Lung (tissue), 13 donors: ENCODE results near the gene COLEC11. TPM values are rescaled to one million over a fixed set of nuclear protein-coding genes. Genes with fewer than 3 reads are reported as not detected.

Source experiments
- ATAC-seq: fragments of 200-7000 bp; cut with Tn5 transposase; one replicate; pipeline ENCODE4 v1.9.1; 2020; ENCODE audit warnings: moderate number of reproducible peaks; ENCODE audit not compliant: insufficient read depth, low FRiP score
- DNase-seq, 3 donors: peaks; one replicate each; pipeline ENCODE4 v3.0.0-alpha.2; 2013 to 2017
- H3K27ac ChIP-seq, 2 donors: one replicate each; pipeline ENCODE4 v1.5.1; 2013; ENCODE audit warnings: mild to moderate bottlenecking in 2 of 2, moderate library complexity in 2 of 2, control low read depth in 1 of 2, inconsistent platforms in 1 of 2, low read depth in 1 of 2, low read length in 1 of 2
- H3K27me3 ChIP-seq, 3 donors: one replicate each; pipeline ENCODE4 v1.5.1; 2013; ENCODE audit warnings: low read length in 2 of 3; ENCODE audit not compliant: control insufficient read depth in 3 of 3, insufficient read depth in 3 of 3
- H3K36me3 ChIP-seq, 4 donors: one replicate each; pipeline ENCODE4 v1.5.1; 2013; ENCODE audit warnings: low read length in 4 of 4, mild to moderate bottlenecking in 1 of 4, moderate library complexity in 1 of 4; ENCODE audit not compliant: control insufficient read depth in 4 of 4, insufficient read depth in 4 of 4
- H3K4me1 ChIP-seq, 5 donors: one replicate each; pipeline ENCODE4 v1.5.1; 2013; ENCODE audit warnings: low read length in 5 of 5, mild to moderate bottlenecking in 2 of 5, moderate library complexity in 1 of 5; ENCODE audit not compliant: control insufficient read depth in 5 of 5, insufficient read depth in 5 of 5
- H3K4me3 ChIP-seq: one replicate; pipeline ENCODE4 v1.5.1; 2013; ENCODE audit warnings: mild to moderate bottlenecking, control low read depth, moderate library complexity
- H3K9ac ChIP-seq, 2 donors: one replicate each; pipeline ENCODE4 v1.5.1; 2013; ENCODE audit warnings: low read length in 2 of 2, control low read depth in 1 of 2; ENCODE audit not compliant: insufficient read depth in 1 of 2
- H3K9me3 ChIP-seq, 4 donors: one replicate each; pipeline ENCODE4 v1.5.1; 2013; ENCODE audit warnings: low read length in 3 of 4, mild to moderate bottlenecking in 1 of 4, moderate library complexity in 1 of 4; ENCODE audit not compliant: control insufficient read depth in 4 of 4, insufficient read depth in 3 of 4
- polyA plus RNA-seq, 2 donors: library from polyadenylated mRNA; stranded (reverse); fragments of 200-250 nt; gene quantifications; one replicate each; pipeline ENCODE4 v1.2.1, GENCODE V29; 2013
- small RNA-seq: library from RNA; depleted of rRNA; stranded (forward); fragments of <200 nt; gene quantifications from one replicate; pipeline ENCODE3, GENCODE V24; 2014; ENCODE audit warnings: low replicate concordance
- total RNA-seq, 2 donors: library from RNA; depleted of rRNA in 1 of 2; stranded (reverse); fragments of >200 nt in 1 of 2; gene quantifications; one replicate each; pipeline ENCODE4 v1.2.1, GENCODE V29; 2014 to 2021
- TF ChIP-seq, protein P1 (sequence below): IDR thresholded peaks from 2 replicates; pipeline ENCODE4 v1.5.1; 2012; ENCODE audit warnings: mild to moderate bottlenecking; ENCODE audit errors: control extremely low read depth, extremely low read depth
- donor health status: control.
- donor health status: control.
- donor health status: Bipolar disorder and iron deficiency.
- donor health status: healthy.
- donor health status: DM: yes; HTN: yes; CAD: no.

COLEC11 gene
- total and polyA plus RNA-seq, 4 donors, result 0.71 to 3.7 (median 1.9) TPM

DNA sequence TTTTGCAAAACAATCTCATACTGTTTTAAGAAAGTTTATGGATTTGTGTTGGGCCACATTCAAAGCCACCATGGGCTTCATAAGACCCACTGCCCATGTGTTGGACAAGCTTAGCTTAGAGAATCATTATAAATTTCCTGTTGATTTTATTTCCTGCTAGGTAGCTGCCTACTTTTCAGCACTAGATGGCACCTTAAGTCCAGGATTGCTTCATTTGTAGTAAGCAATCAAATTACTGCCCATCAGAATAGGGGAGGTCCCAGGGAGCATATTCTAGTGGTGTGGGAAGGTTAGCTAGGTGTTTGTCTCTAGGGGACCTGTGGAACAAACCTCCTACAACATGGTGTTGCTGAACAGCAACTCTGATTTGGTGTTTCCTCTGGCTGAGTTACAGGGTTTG, 97.5 kb downstream of the COLEC11 start:
- no peak overlapping the region for H3K9ac ChIP-seq
- TF ChIP-seq, protein P1, sequence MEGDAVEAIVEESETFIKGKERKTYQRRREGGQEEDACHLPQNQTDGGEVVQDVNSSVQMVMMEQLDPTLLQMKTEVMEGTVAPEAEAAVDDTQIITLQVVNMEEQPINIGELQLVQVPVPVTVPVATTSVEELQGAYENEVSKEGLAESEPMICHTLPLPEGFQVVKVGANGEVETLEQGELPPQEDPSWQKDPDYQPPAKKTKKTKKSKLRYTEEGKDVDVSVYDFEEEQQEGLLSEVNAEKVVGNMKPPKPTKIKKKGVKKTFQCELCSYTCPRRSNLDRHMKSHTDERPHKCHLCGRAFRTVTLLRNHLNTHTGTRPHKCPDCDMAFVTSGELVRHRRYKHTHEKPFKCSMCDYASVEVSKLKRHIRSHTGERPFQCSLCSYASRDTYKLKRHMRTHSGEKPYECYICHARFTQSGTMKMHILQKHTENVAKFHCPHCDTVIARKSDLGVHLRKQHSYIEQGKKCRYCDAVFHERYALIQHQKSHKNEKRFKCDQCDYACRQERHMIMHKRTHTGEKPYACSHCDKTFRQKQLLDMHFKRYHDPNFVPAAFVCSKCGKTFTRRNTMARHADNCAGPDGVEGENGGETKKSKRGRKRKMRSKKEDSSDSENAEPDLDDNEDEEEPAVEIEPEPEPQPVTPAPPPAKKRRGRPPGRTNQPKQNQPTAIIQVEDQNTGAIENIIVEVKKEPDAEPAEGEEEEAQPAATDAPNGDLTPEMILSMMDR, result no peak
- peak in 2 of 3 donors; percentile 50 to 58 for DNase-seq
- H3K27ac ChIP-seq, result no peak overlapping the region
- H3K9me3 ChIP-seq, result no peaks in the 10 kb centered on the region
- H3K27me3 ChIP-seq, result no peaks in the 10 kb centered on the region
- no peak overlapping the region for H3K4me3 ChIP-seq
- H3K36me3 ChIP-seq, result no peaks in the 10 kb centered on the region
- peaks cover 0 to 15% (median 0%) of the 10 kb centered on the region in 5 donors for H3K4me1 ChIP-seq
- ATAC-seq, result no peak

Small RNAs within 50 kb of the gene (small RNA-seq; reads per million reads assigned to genes)
- gene TMSB4XP2, result not detected

Other genes with a start within 250 kb of the COLEC11 start
- 10 to 100 TPM; 20.8 to 26.0 TPM for gene EIPR1, start 217.3 kb upstream of the COLEC11 start, total RNA-seq
- 10 to 100 TPM; 12.0 to 26.8 TPM for gene EIPR1, start 217.3 kb upstream of the COLEC11 start, polyA plus RNA-seq
- 100 to 1,000 TPM in 1 of 2 donors, 10 to 100 TPM in 1; 80.3 to 117 TPM for gene TRAPPC12, start 215.4 kb upstream of the COLEC11 start, total RNA-seq
- 100 to 1,000 TPM in 1 of 2 donors, 10 to 100 TPM in 1; 49.9 to 102 TPM for gene TRAPPC12, start 215.4 kb upstream of the COLEC11 start, polyA plus RNA-seq
- 10 to 100 TPM; 52.5 to 65.2 TPM for gene ADI1, start 75.6 kb upstream of the COLEC11 start, total RNA-seq
- 10 to 100 TPM; 46.8 to 59.3 TPM for gene ADI1, start 75.6 kb upstream of the COLEC11 start, polyA plus RNA-seq
- 10 to 100 TPM; 13.2 to 24.5 TPM for gene RNASEH1, start 36.8 kb upstream of the COLEC11 start, total RNA-seq
- gene RNASEH1, start 36.8 kb upstream of the COLEC11 start, polyA plus RNA-seq, result 10 to 100 TPM in 1 of 2 donors, 1 to 10 TPM in 1; 9.6 to 17.3 TPM
- 1,000 to 10,000 TPM; 1,011 to 1,210 TPM for gene RPS7, start 19.9 kb upstream of the COLEC11 start, total RNA-seq
- 1,000 to 10,000 TPM; 1,447 to 3,656 TPM for gene RPS7, start 19.9 kb upstream of the COLEC11 start, polyA plus RNA-seq
- not detected for gene ALLC, start 63.1 kb downstream of the COLEC11 start, total RNA-seq
- gene ALLC, start 63.1 kb downstream of the COLEC11 start, polyA plus RNA-seq, result under 1 TPM in 1 of 2 donors, not detected in 1; 0.06 TPM
- gene DCDC2C, start 108.5 kb downstream of the COLEC11 start, total RNA-seq, result under 1 TPM in 1 of 2 donors, not detected in 1; 0.37 TPM
- not detected for gene DCDC2C, start 108.5 kb downstream of the COLEC11 start, polyA plus RNA-seq